ENCODE measurements around the gene RPS15. TPM values are rescaled to one million over a fixed set of nuclear protein-coding genes. Genes with fewer than 3 reads are reported as not detected.

Gene RPS15
- total RNA-seq, 4 donors from 2014 or later, result 2,032 to 3,816 (median 2,914) TPM

- TF ChIP-seq, protein P1, sequence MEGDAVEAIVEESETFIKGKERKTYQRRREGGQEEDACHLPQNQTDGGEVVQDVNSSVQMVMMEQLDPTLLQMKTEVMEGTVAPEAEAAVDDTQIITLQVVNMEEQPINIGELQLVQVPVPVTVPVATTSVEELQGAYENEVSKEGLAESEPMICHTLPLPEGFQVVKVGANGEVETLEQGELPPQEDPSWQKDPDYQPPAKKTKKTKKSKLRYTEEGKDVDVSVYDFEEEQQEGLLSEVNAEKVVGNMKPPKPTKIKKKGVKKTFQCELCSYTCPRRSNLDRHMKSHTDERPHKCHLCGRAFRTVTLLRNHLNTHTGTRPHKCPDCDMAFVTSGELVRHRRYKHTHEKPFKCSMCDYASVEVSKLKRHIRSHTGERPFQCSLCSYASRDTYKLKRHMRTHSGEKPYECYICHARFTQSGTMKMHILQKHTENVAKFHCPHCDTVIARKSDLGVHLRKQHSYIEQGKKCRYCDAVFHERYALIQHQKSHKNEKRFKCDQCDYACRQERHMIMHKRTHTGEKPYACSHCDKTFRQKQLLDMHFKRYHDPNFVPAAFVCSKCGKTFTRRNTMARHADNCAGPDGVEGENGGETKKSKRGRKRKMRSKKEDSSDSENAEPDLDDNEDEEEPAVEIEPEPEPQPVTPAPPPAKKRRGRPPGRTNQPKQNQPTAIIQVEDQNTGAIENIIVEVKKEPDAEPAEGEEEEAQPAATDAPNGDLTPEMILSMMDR (IDR thresholded peaks at IDR 0.05; ENCODE audit: low read depth), result no peak
These were observed 39.1 kb upstream of the RPS15 start for GRCh38 chr19:1399079-1399478.

DNA sequence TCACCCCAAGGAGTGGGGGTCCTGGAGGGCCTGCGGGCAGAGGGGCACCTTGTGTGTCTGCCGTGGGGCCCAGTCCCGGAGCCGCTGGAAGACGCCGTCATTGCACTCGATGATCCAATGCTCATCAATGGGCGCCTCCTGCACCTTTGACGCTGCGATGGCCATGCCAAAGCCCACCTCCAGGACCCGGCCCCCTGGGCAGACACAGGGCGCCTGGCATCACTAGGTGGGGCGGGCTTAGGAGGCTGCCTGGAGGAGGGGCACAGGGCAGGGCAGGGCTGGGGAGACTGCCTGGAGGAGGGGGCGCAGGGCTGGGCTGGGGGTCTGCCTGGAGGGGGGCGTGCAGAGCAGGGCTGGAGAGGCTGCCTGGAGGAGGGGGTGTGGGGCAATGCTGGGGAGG is 38.5 kb upstream of the RPS15 start:
- TF ChIP-seq, protein P1 (IDR thresholded peaks at IDR 0.05; ENCODE audit: low read depth), result no peak

GRCh38 chr19:1400281-1401137 is 37.7 kb upstream of the RPS15 start:
- TF ChIP-seq, protein P1 (IDR thresholded peaks at IDR 0.05; ENCODE audit: low read depth), result no peak

GRCh38 chr19:1401138-1401888 is 36.9 kb upstream of the RPS15 start, which contains the start of gene GAMT:
TSS of gene GAMT (minus strand) at chr19:1401542. CDS start at chr19:1401476, 66 bp downstream.
- TF ChIP-seq, protein P1 (IDR thresholded peaks at IDR 0.05; ENCODE audit: low read depth), result no peak

GRCh38 chr19:1401889-1402217 is 36.3 kb upstream of the RPS15 start:
- TF ChIP-seq, protein P1 (IDR thresholded peaks at IDR 0.05; ENCODE audit: low read depth), result no peak

- TF ChIP-seq, protein P1 (IDR thresholded peaks at IDR 0.05; ENCODE audit: low read depth), result no peak
These were observed 35.7 kb upstream of the RPS15 start for GRCh38 chr19:1402411-1403070.

Data from subcutaneous adipose tissue (tissue), 4 donors.